ENCODE measurements around the gene ITGA5.

ITGA5 gene

DNA sequence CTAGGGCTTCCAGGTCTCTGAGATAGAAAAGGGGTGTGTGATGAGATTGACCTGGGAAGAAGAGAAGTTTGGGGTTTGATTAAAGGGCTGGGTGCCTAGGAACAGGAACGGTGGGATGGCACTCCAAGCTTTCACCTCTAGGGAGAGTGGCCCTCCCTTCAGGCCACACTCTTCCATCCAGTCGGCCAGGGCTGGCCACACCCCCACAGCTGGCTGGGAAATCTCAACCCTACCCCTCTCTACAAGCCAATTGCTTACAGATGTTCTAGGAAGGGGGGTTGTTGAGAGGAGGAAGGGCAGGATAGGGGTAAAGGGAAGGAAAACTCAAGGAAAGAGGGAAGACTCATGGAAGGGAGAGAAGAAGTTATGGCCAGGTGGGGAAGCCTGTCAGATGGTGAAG is 6.6 kb upstream of the ITGA5 start:
- no peak overlapping the region for H3K4me3 ChIP-seq (ENCODE audit: low read depth, low read length)
- TF ChIP-seq, protein P1, sequence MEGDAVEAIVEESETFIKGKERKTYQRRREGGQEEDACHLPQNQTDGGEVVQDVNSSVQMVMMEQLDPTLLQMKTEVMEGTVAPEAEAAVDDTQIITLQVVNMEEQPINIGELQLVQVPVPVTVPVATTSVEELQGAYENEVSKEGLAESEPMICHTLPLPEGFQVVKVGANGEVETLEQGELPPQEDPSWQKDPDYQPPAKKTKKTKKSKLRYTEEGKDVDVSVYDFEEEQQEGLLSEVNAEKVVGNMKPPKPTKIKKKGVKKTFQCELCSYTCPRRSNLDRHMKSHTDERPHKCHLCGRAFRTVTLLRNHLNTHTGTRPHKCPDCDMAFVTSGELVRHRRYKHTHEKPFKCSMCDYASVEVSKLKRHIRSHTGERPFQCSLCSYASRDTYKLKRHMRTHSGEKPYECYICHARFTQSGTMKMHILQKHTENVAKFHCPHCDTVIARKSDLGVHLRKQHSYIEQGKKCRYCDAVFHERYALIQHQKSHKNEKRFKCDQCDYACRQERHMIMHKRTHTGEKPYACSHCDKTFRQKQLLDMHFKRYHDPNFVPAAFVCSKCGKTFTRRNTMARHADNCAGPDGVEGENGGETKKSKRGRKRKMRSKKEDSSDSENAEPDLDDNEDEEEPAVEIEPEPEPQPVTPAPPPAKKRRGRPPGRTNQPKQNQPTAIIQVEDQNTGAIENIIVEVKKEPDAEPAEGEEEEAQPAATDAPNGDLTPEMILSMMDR (IDR thresholded peaks at IDR 0.05; ENCODE audit: borderline replicate concordance, insufficient read depth, low read depth, low read length) = no peak

DNA sequence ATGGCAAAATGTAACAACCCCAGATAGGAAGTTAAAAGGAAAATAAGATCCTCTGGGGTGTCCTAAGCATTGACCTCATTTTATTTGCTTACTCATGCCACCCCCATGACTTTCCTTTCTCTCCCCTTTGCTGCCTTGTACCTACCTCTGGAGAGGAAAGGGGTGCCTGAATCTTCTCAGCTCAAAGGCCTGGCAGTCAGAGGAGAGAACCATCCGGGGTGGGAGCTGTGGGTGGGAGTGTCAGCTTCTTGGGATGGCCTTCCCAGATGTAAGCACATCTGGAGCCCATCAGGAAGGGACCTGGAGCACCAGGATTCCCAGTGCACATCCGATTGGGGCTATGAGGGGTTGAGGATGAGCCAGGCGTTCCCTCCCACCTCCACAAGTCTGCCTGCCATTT is 5.2 kb upstream of the ITGA5 start:
- TF ChIP-seq, protein P1 (IDR thresholded peaks at IDR 0.05; ENCODE audit: borderline replicate concordance, insufficient read depth, low read depth, low read length) = no peak
- no peak overlapping the region for H3K4me3 ChIP-seq (ENCODE audit: low read depth, low read length)

DNA sequence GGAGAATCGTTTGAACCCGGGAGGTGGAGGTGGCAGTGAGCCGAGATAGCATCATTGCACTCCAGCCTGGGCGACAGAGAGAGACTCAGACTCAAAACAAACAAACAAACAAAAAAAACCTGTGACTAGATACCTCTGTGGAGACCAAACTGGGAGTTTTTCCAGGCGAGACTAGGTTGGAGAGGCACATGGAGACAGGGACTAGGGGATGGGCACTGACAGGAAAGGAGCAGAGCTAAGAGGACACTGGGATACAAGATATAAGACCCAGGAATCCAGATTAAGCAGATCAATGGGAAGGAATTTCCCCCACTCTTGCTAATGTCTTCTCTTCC is 4.7 kb upstream of the ITGA5 start:
- no peak overlapping the region for H3K4me3 ChIP-seq (ENCODE audit: low read depth, low read length)
- TF ChIP-seq, protein P1 (IDR thresholded peaks at IDR 0.05; ENCODE audit: borderline replicate concordance, insufficient read depth, low read depth, low read length) = no peak

DNA sequence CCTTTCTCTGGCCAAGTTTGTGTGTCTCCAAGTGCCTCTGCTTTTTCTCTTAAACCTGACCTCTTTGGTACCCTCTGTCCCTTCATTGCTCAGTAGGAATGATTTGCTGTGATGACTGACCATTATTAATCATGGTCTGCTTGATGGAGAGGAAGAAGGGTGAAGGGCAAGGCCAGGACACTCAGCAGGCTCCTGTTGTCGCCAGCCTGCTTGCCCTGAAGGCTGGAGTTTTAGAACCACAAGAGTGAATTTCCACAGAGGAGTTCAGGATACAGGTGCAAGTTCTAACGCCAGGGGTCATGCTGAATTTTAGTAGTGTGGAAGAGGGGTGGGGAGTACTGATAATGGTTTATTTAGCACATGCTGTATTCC is 2.8 kb upstream of the ITGA5 start:
- TF ChIP-seq, protein P1 (IDR thresholded peaks at IDR 0.05; ENCODE audit: borderline replicate concordance, insufficient read depth, low read depth, low read length) = no peak
- no peak overlapping the region for H3K4me3 ChIP-seq (ENCODE audit: low read depth, low read length)

DNA sequence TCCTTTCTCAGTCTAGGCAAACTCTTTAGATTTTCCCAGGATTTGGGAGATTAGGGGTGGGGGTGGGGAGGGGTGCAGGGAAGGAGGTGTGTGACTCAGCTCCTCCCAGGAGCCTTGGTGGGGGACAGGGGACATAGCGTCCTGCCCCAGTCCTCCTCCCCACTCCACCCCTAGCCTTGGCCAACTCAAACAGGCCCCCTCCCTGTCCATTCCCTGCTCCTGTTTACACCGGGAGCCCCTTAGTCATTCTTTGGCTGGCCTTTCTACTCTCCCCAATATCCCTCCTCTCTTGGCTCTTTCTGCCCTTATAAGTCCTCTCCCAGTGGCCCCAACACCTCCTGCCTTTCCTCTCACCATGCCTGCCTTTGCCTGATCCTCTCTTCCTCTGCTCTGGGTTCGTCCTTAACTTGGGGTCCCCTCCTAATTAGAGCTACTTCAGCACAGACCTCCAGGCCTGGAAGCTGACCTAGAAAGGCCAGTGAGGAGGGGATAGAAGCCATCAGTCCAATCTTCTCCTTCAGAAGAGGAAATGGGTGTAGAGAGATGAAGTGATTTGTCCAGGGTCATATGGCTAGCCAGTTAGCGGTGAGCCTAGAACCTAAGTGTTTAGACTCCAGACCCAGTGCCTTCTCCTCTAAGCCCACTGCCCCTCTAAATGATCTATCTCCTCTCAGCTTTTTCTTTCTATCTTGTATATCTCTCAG is 2.3 kb upstream of the ITGA5 start:
- no peak overlapping the region for H3K4me3 ChIP-seq (ENCODE audit: low read depth, low read length)
- TF ChIP-seq, protein P1 (IDR thresholded peaks at IDR 0.05; ENCODE audit: borderline replicate concordance, insufficient read depth, low read depth, low read length) = no peak

DNA sequence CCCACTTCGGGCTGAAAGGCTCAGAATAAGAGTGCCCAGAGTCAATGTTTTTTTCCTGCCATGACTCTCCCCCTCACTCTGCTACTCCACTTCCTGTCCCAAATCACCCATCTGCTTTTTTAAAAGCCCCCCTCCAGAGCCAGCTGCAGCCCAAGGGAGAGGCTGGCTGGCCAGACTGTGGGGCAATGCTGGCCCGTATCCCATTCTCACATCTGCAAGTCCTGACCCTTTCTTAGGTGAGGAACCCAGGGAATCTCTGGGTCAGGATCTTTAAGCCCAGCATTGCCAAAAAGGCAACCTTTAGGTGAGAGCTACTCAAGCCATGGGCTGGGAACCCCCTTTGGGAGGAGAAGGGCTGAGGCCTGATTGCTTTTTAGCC is 1.7 kb upstream of the ITGA5 start:
- TF ChIP-seq, protein P1 (IDR thresholded peaks at IDR 0.05; ENCODE audit: borderline replicate concordance, insufficient read depth, low read depth, low read length) = no peak
- no peak overlapping the region for H3K4me3 ChIP-seq (ENCODE audit: low read depth, low read length)

DNA sequence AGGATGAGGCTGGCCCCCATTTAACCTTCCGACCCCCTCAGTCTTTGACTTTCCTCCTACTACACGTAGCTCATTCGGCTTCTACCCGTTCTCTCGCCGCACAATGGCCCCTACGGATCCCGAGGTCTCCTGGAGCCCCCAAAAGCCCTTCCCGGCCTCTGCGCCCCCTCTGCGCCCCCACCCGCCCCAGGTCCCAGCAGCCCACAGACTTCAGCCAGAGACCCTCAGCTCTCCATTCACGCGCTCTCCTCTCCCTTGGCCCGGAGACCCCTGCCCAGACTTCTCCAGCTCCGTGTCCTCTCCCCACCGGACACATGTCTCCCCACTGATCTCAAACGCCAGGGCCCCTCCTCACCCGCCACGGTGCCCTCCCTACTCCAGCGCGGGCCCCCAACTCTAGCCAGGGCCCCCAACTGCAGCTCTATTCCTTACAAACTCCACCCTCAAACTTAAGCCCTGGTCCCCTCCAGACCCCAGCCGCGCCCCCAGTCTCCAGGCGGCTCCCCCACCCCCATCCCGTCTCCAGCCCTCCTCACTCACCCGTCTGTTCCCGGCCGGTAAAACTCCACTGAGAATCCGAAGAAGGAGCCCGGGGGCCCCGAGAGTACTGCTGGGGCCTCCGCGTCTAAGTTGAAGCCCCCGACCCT is 502 bp downstream of the ITGA5 start:
- TF ChIP-seq, protein P1 (IDR thresholded peaks at IDR 0.05; ENCODE audit: borderline replicate concordance, insufficient read depth, low read depth, low read length) = no peak
- peak overlapping the region; percentile 48 for H3K4me3 ChIP-seq (ENCODE audit: low read depth, low read length)
